Cortex of kidney (tissue), 1 donor: ENCODE measurements around the gene CLEC4F.

Experiments used
- DNase-seq: peaks from one replicate; lab custom pipeline; 2025; lab: John Stamatoyannopoulos, UW

The CLEC4F gene

DNA sequence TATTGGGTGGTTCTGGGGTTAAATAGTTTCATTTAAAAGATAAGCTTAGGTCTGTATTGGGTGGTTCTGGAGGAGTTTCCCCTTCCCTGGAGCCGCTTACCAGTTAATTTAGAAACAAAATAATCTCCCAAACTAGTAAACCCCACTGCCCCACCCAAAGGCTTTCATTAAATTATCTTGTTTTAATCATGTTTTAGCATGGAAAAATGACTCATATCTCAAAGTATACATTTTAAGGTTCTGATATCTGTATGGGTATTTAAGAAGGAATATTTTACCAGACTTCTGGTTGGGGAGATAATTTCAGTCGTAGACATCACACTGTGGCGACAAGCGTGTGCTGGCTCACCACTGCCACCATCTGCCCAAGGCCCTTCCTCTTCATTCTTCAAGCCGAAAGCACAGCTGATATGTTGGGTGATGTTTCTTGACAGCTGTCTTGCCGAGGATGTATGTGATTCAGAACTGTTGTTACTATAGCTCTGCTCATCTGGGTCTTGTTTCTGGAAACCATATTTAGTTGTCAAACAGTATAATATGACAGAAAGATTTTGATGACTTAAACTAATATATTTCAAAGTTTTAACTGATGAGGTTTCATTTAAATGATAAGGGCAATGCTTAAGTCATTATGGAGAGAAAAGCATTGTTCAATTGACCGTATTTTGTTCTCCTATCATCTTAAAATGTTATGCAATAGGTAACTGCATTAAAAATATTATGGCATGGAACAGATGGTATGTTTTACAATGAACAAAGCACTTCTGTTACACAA is 35.1 kb downstream of the CLEC4F start:
- DNase-seq, result no peak

GRCh38 chr2:70784320-70784719 is 36.1 kb downstream of the CLEC4F start:
- no peak for DNase-seq

- no peak for DNase-seq
Measured at GRCh38 chr2:70779911-70780545, 40.4 kb downstream of the CLEC4F start.

DNA sequence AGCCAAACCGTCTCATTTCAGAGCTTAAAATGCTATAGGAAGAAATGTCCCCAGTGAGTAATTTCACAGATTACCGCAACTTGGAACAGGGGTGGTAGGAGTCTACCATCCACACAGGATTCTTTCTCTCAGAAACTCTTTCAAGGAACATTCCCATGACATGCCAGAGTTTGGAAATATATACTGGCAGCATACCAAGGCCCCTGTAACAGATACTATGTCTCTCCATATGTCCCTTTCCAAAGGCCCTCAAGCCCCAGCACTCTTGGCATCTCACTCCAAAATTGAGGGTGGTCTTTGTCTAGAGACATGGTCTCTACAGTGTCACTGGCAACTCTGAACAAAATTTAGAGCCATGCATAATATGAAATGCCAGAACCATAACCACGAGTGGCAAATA is 40.9 kb downstream of the CLEC4F start:
- no peak for DNase-seq

- no peak for DNase-seq
Measured at GRCh38 chr2:70778676-70779075, 41.7 kb downstream of the CLEC4F start.

- DNase-seq, result no peak
Measured at GRCh38 chr2:70777450-70777849, 42.9 kb downstream of the CLEC4F start.

GRCh38 chr2:70776266-70776665 is 44.1 kb downstream of the CLEC4F start:
- DNase-seq, result no peak

GRCh38 chr2:70775141-70775540 is 45.3 kb downstream of the CLEC4F start:
- no peak for DNase-seq

DNA sequence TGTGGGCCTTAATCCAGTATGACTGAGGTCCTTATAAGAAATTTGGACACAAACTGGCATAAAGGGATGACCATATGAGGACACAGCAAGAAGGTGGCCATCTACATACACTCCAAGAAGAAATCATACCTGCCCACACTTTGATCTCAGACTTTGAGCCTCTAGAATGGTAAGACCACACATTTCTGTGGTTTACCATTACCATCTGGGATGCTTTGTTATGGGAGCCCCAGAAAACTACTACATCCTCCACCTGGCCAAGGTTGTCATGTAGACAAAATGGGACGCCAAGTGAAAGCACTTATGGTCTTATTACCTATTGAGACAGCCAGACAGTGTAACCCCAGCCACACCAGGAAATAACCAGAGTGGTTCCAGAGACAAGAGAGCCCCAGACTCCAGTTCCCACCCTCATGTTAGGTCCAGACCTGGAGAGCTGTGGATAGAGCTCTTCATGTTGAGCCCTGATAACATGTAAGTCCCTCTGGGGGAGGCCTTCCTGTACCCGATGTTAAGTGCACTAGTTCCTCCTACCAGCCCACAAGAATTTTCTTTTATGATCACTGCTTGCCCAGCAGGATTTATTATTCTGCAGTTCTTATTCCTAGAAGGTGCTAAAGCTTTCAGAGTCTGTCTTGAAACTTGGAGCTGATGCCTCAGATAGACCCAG is 47.8 kb downstream of the CLEC4F start:
- DNase-seq, result no peak

DNA sequence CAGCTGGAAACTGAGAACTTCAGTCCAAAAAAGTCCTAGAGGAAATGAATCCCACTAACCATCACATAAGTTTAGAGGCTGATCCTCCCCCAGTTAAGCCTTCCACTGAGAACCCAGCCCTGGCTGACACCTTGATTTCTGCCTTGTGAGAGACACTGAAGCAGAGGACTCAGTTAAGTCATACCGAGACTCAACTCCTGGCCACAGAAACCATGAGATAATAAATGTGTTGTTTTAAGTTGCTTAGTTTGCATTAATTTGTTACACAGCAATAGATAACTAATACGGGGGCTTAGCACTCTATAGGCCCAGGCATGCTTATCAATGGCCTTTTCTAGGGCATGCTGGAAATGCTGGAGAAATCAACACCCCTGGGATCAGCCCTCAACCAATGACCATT is 49.0 kb downstream of the CLEC4F start:
- no peak for DNase-seq

- DNase-seq, result no peak
Measured at GRCh38 chr2:70769450-70769849, 50.9 kb downstream of the CLEC4F start.

DNA sequence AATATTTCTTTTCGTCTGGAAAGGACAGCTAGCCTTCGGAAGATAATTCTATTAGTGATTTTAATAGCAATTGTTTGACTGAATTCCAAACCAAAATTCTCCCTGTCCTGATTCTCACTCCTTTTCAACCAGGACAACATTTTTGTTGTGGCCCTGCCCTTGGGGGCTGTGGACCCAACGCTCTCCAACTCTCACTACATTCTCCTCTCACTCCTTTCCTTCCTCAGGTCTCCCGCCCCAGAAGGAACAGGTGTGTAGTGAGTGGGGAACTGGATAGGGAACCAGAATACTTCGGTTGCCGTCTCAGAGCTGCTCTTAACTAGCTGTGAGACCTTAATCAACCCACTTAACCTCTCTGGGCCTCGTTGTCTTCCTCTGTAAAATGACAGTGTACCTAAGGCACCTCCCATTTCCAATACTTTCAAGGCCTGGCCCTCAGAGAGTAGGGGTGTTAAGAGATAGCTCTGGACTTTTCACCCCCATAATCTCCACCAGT is 51.8 kb downstream of the CLEC4F start:
- DNase-seq, result no peak

DNA sequence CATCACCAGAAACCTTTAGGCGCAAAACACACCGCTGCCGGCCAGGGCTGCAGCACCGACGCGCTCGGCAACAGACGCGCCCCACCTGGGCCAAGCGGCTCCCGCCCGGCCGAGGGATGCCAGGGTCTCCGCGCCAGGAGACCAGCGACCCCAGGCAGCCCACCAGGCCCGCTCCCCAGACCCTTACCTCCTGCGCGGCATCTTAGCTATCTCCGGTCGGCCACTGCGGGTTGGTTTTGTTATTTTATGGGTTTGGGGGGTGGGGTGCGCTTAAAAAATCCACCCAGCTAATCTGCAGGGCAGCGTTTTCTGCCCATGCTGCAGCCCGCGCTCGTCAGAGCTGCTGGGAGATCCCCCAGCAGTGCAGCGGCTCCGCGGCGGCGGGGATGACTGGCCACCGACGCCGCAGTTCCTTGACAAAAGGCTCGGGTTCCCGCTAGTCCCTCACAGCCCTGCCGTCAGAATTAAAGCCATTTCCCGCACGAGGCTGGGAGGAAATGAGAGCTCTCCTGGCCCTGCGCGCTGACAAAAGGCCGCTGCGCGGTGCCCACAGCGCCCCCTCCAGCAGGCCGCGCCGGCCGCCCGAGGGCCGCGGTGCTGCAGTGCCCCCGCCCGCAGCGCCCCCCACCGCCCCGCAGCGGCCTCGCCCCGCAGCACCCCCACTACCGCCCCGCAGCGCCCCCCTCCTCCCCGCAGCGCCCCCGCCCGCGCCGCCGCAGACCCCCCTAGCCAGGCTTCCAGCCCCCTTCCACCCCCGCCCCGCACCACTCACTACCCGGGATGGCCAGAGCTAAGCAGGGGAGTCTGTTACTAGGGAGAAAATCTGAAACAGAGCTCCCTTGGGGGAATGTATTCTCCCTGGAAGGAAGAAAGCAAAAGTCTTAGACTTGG is 52.5 kb downstream of the CLEC4F start, which contains the start of gene ADD2:
ADD2 (minus strand) TSS at position 502 of the 891 bp plus-strand sequence. CDS start 61,792 bp downstream, outside the sequence.
- no peak for DNase-seq

DNA sequence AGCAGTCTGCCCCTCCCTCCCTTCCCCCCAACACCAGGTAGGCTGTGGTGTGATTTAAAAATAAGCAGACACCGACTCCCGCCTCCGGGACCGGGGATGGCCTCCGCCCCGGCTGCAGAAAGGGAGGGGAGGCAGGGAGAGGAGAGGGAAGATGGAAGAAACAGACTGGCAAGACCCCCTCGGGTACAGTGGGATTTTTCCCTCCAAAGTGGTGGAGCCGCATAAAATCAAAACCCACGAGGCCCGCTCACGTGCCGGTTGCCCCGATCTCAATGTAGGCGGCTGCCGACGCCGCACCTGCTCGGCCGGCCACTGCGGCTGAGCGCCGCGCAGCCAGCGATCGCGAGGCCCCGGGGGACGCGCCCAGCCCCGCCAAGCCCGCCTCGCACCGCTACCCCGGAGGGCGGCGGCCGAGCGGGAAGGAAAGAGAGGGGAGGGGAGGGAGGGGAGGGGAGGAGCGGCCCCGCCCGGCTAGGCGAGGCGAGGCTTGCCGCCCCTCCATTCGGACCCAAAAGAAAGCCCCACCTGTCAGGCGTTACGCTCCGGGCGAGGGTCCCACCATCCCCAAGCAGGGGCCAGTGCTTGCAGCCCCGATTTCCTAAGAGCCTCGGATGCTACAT is 53.2 kb downstream of the CLEC4F start:
- no peak for DNase-seq

DNA sequence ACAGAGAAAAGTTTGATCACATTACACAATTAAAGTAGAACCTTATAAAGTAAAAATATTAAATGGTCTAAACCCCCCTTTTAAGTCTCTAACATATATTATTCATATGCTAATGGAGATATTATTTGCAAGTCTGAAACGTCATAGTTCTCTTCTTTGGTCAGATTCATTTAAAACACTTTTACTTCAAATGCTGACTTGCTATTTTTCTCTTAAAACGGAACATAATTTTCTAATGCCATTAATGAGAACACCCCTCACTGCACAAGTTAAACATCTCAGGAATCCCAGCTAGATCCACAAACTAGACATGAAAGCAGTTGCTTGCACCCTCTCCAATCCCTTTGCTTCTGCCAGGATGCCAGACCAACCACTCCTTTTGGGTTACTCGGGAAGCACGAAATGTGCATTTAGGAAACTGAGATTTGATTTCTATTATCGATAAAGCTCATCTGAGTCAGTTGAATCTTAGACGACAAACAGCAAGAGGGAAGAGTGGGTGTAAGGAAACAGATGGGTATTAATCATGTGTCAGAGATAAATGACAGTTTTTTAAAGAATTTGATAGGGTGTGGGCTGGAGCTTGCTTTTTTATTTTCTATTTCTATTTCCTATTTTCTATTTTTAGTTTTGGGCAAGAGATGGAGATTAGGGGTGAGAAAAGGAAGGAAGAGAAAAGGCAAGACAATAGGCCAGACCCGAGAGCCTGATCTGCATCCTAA is 53.9 kb downstream of the CLEC4F start:
- DNase-seq, result no peak

GRCh38 chr2:70765507-70765906 is 54.9 kb downstream of the CLEC4F start:
- DNase-seq, result no peak

- DNase-seq, result no peak
Measured at GRCh38 chr2:70759446-70759845, 61.0 kb downstream of the CLEC4F start.
